DND-41 (cell line): ENCODE results near the gene CARTPT.

ENCODE experiments used
- ATAC-seq: fragments of 200-7000 bp; cut with Tn5 transposase; 3 replicates; pipeline ENCODE4 v1.9.1; 2021; ENCODE audit warnings: low read depth; ENCODE audit not compliant: insufficient read depth
- DNase-seq: peaks from one replicate; pipeline ENCODE4 v3.0.0-alpha.2; 2020
- H2AFZ ChIP-seq: 2 replicates; pipeline ENCODE4 v1.6.0; 2012; ENCODE audit warnings: low read depth, low read length
- H3K27ac ChIP-seq: 2 replicates; pipeline ENCODE4 v1.5.1; 2012; ENCODE audit warnings: low read length, inconsistent platforms
- H3K27me3 ChIP-seq: fragments of 200-600 bp; sonication (generic); 2 replicates; pipeline ENCODE4 v1.6.0; 2012; ENCODE audit warnings: low read length, mild to moderate bottlenecking, inconsistent platforms; ENCODE audit not compliant: insufficient read depth, poor library complexity
- H3K36me3 ChIP-seq: 2 replicates; pipeline ENCODE4 v1.5.1; 2012; ENCODE audit warnings: low read length, inconsistent platforms; ENCODE audit not compliant: insufficient read depth
- H3K4me1 ChIP-seq: 2 replicates; pipeline ENCODE4 v1.5.1; 2012; ENCODE audit warnings: mild to moderate bottlenecking, low read length; ENCODE audit not compliant: insufficient read depth
- H3K4me2 ChIP-seq: 2 replicates; pipeline ENCODE4 v1.6.0; 2012; ENCODE audit warnings: mild to moderate bottlenecking, moderate library complexity, low read length, inconsistent platforms; ENCODE audit not compliant: insufficient read depth
- H3K4me3 ChIP-seq, 2 experiments: fragments of 200-600 bp in 1 of 2; shearing (Covaris generic) in 1 of 2; 2 replicates each; pipeline ENCODE4 v1.5.1; 2012 to 2016; ENCODE audit warnings: inconsistent platforms in 2 of 2, low read length in 2 of 2, mild to moderate bottlenecking in 2 of 2, low read depth in 1 of 2, moderate library complexity in 1 of 2
- H3K79me2 ChIP-seq: 2 replicates; pipeline ENCODE4 v1.6.0; 2012; ENCODE audit warnings: low read length, inconsistent platforms; ENCODE audit not compliant: insufficient read depth
- H3K9ac ChIP-seq: 2 replicates; pipeline ENCODE4 v1.6.0; 2012; ENCODE audit warnings: low read depth, mild to moderate bottlenecking, inconsistent platforms, low read length, moderate library complexity
- H3K9me3 ChIP-seq: 2 replicates; pipeline ENCODE4 v1.5.1; 2012; ENCODE audit warnings: low read length, moderate library complexity, mild to moderate bottlenecking, inconsistent platforms; ENCODE audit not compliant: insufficient read depth, severe bottlenecking
- H4K20me1 ChIP-seq: 2 replicates; pipeline ENCODE4 v1.6.0; 2012; ENCODE audit warnings: low read length; ENCODE audit not compliant: insufficient read depth
- CTCF ChIP-seq: IDR thresholded peaks from 2 replicates; pipeline ENCODE4 v1.5.1; 2012; ENCODE audit warnings: borderline replicate concordance, low read length, moderate library complexity, mild to moderate bottlenecking; ENCODE audit not compliant: poor library complexity, severe bottlenecking; ENCODE audit errors: extremely low read depth
- EZH2 ChIP-seq: IDR thresholded peaks from 3 replicates; pipeline ENCODE4 v1.6.1; 2012; ENCODE audit warnings: borderline replicate concordance, low read depth, mild to moderate bottlenecking, moderate library complexity, low read length, inconsistent platforms; ENCODE audit not compliant: severe bottlenecking

The CARTPT gene

GRCh38 chr5:71711610-71712009 lies 7.5 kb upstream of the CARTPT start:
- Histone ChIP-seq H3K27ac (no peak overlapping the region), H2AFZ (no peak overlapping the region), H3K9ac (no peak overlapping the region), H3K9me3 (no peaks in the 10 kb centered on the region), H3K4me3 (no peak overlapping the region), H3K4me2 (no peak overlapping the region), H4K20me1 (no peaks in the 10 kb centered on the region), H3K27me3 (peaks cover 4% of the 10 kb centered on the region), H3K36me3 (no peaks in the 10 kb centered on the region), H3K79me2 (no peaks in the 10 kb centered on the region), H3K4me1 (no peaks in the 10 kb centered on the region)
- no peak for DNase-seq
- ATAC-seq: no peak
- no peak for TF ChIP-seq EZH2
- no peak for TF ChIP-seq CTCF

GRCh38 chr5:71714911-71715310 lies 4.2 kb upstream of the CARTPT start:
- TF ChIP-seq CTCF: no peak
- no peak for TF ChIP-seq EZH2
- Histone ChIP-seq H3K4me3 (no peak overlapping the region), H2AFZ (no peak overlapping the region), H3K4me1 (no peaks in the 10 kb centered on the region), H3K27me3 (peaks cover 2% of the 10 kb centered on the region), H3K9ac (no peak overlapping the region), H3K79me2 (no peaks in the 10 kb centered on the region), H3K27ac (no peak overlapping the region), H3K4me2 (no peak overlapping the region), H4K20me1 (no peaks in the 10 kb centered on the region), H3K9me3 (no peaks in the 10 kb centered on the region), H3K36me3 (no peaks in the 10 kb centered on the region)
- no peak for DNase-seq
- no peak for ATAC-seq

GRCh38 chr5:71727978-71728377 lies 8.9 kb downstream of the CARTPT start:
- ATAC-seq (no peak), DNase-seq (no peak)
- Histone ChIP-seq H3K9ac (no peak overlapping the region), H3K36me3 (no peaks in the 10 kb centered on the region), H3K4me1 (no peaks in the 10 kb centered on the region), H3K27ac (no peak overlapping the region), H3K9me3 (no peaks in the 10 kb centered on the region), H4K20me1 (no peaks in the 10 kb centered on the region), H3K27me3 (no peaks in the 10 kb centered on the region), H3K79me2 (no peaks in the 10 kb centered on the region), H3K4me2 (no peak overlapping the region), H3K4me3 (no peak overlapping the region), H2AFZ (no peak overlapping the region)
- no peak for TF ChIP-seq CTCF
- TF ChIP-seq EZH2: no peak

- Histone ChIP-seq H3K4me2 (no peak overlapping the region), H3K36me3 (no peaks in the 10 kb centered on the region), H3K4me1 (no peaks in the 10 kb centered on the region), H3K4me3 (no peak overlapping the region), H3K9me3 (no peaks in the 10 kb centered on the region), H2AFZ (no peak overlapping the region), H3K27ac (no peak overlapping the region), H3K79me2 (no peaks in the 10 kb centered on the region), H3K9ac (no peak overlapping the region), H4K20me1 (no peaks in the 10 kb centered on the region), H3K27me3 (peaks cover 3% of the 10 kb centered on the region)
- TF ChIP-seq EZH2: no peak
- no peak for TF ChIP-seq CTCF
- DNase-seq: no peak
- ATAC-seq: no peak
These were observed 11.9 kb downstream of the CARTPT start for GRCh38 chr5:71731015-71731414.
